Measurements from ENCODE around the gene ZMYM3. TPM values are rescaled to one million over a fixed set of nuclear protein-coding genes. Genes with fewer than 3 reads are reported as not detected.

ZMYM3 gene
- total RNA-seq, 1 donor from 2014 or later: 39.2 TPM

DNA sequence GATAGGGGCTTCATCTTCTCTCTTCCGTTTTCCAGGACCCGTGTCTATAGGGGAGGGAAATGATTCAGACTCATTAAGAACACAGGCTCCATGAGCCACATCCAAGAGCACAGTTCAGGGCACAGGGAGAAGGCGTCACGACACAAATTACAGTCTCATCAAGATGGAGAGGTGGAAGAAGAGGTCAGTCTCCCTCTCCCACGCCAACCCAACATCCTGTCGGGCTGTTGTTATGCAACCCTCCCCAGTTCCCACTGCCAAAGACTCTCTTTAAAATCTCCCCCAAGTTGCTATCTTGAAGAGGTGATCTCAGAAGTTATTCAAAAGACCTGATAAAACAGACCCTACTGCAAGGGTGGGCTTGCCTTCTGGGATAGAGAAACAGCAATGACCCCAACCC is 12.6 kb downstream of the ZMYM3 start:
- H3K36me3 Mint-ChIP-seq (ENCODE audit: unreplicated experiment): peaks cover 29% of the 10 kb centered on the region
- no peak overlapping the region for H3K27ac Mint-ChIP-seq (ENCODE audit: unreplicated experiment)
- peaks cover 4% of the 10 kb centered on the region for H3K9me3 Mint-ChIP-seq (ENCODE audit: unreplicated experiment)
- no peak overlapping the region for H3K4me3 Mint-ChIP-seq (ENCODE audit: unreplicated experiment)
- DNase-seq (ENCODE audit: extremely low spot score, unreplicated experiment): no peak
- TF ChIP-seq CTCF (IDR thresholded peaks at IDR 0.05): no peak
- no peaks in the 10 kb centered on the region for H3K4me1 Mint-ChIP-seq (ENCODE audit: unreplicated experiment)
- no peaks in the 10 kb centered on the region for H3K27me3 Mint-ChIP-seq (ENCODE audit: unreplicated experiment)

GRCh38 chrX:71239781-71240180 is 14.2 kb downstream of the ZMYM3 start:
- Mint-ChIP-seq H3K4me1 (ENCODE audit: unreplicated experiment) (no peaks in the 10 kb centered on the region), H3K4me3 (ENCODE audit: unreplicated experiment) (no peak overlapping the region), H3K27ac (ENCODE audit: unreplicated experiment) (no peak overlapping the region), H3K9me3 (ENCODE audit: unreplicated experiment) (peaks cover 4% of the 10 kb centered on the region), H3K27me3 (ENCODE audit: unreplicated experiment) (no peaks in the 10 kb centered on the region), H3K36me3 (ENCODE audit: unreplicated experiment) (peaks cover 23% of the 10 kb centered on the region)
- DNase-seq (ENCODE audit: extremely low spot score, unreplicated experiment): no peak
- no peak for TF ChIP-seq CTCF (IDR thresholded peaks at IDR 0.05)

DNA sequence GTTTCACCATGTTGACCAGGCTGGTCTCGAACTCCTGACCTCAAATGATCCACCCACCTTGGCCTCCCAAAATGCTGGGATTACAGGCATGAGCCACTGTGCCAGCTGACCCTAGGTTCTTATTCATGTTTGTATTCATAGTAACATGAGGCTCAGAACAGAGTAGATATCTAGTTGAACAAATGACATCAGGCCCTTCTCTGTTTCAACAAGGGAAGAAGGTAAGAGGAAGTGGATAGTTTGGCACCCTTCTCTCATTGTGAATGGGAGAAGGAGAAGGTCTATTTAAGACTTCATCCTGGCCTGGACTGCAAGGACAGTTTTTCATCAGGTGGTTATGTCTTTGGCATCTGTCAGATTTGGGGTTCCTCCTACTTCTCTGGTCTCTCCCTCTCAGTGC is 17.1 kb downstream of the ZMYM3 start:
- DNase-seq (ENCODE audit: extremely low spot score, unreplicated experiment): no peak
- H3K9me3 Mint-ChIP-seq (ENCODE audit: unreplicated experiment): peaks cover 4% of the 10 kb centered on the region
- no peaks in the 10 kb centered on the region for H3K4me1 Mint-ChIP-seq (ENCODE audit: unreplicated experiment)
- no peaks in the 10 kb centered on the region for H3K27me3 Mint-ChIP-seq (ENCODE audit: unreplicated experiment)
- peaks cover 12% of the 10 kb centered on the region for H3K36me3 Mint-ChIP-seq (ENCODE audit: unreplicated experiment)
- no peak overlapping the region for H3K4me3 Mint-ChIP-seq (ENCODE audit: unreplicated experiment)
- no peak overlapping the region for H3K27ac Mint-ChIP-seq (ENCODE audit: unreplicated experiment)
- no peak for TF ChIP-seq CTCF (IDR thresholded peaks at IDR 0.05)

DNA sequence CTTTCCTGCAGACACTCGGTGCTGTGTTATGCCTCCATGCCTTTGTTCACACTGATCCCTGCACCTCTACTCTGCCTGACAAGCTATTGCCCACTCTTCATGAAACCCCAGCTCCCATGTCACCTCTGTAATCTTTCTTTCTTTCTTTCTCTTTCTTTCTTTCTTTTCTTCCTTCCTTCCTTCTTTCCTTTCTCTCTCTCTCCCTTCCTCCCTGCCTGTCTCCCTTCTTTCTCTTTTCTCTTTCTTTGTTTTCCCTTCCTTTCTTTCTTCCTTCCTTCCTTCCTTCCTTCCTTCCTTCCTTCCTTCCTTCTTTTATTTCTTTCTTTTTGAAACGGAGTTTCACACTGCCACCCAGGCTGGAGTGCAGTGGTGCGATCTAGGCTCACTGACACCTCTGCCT is 18.5 kb downstream of the ZMYM3 start:
- Mint-ChIP-seq H3K4me1 (ENCODE audit: unreplicated experiment) (no peaks in the 10 kb centered on the region), H3K36me3 (ENCODE audit: unreplicated experiment) (peaks cover 5% of the 10 kb centered on the region), H3K27me3 (ENCODE audit: unreplicated experiment) (no peaks in the 10 kb centered on the region), H3K27ac (ENCODE audit: unreplicated experiment) (no peak overlapping the region), H3K4me3 (ENCODE audit: unreplicated experiment) (no peak overlapping the region), H3K9me3 (ENCODE audit: unreplicated experiment) (peaks cover 4% of the 10 kb centered on the region)
- DNase-seq (ENCODE audit: extremely low spot score, unreplicated experiment): no peak
- TF ChIP-seq CTCF (IDR thresholded peaks at IDR 0.05): no peak

DNA sequence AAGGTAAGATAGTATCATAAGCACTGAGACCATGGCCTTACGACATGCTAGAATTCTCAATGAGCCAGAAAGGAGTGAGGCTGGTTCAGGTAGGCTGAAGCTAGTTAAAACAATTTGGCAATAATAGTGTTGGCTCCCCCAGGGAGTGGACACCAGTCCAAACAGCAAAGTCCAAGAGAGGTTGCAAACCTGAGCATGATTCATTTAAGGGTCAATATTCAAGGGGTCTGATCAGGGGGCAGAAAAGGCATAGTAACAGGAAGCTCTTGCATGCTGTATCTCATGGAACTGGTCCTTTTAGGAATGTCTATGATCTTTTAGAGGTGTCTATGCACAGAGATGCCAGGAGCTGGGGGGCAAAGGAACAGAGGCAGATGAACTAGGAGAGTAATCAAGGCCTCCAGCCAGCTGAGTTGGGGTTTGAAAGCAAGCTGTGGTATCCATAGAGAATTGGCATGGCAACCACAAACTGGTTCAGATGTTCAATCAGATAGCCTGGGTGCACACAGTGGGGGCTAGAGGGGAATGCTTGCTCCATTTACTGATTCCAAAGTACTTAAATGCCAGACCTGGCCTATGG is 25.8 kb downstream of the ZMYM3 start:
- peaks cover 2% of the 10 kb centered on the region for H3K27me3 Mint-ChIP-seq (ENCODE audit: unreplicated experiment)
- no peak for TF ChIP-seq CTCF (IDR thresholded peaks at IDR 0.05)
- H3K36me3 Mint-ChIP-seq (ENCODE audit: unreplicated experiment): no peaks in the 10 kb centered on the region
- peaks cover 3% of the 10 kb centered on the region for H3K4me1 Mint-ChIP-seq (ENCODE audit: unreplicated experiment)
- no peak for DNase-seq (ENCODE audit: extremely low spot score, unreplicated experiment)
- no peaks in the 10 kb centered on the region for H3K9me3 Mint-ChIP-seq (ENCODE audit: unreplicated experiment)
- H3K27ac Mint-ChIP-seq (ENCODE audit: unreplicated experiment): no peak overlapping the region
- H3K4me3 Mint-ChIP-seq (ENCODE audit: unreplicated experiment): no peak overlapping the region

All from osteocyte (in vitro differentiated cells).